HG03060 (cell line): Measurements from ENCODE around the gene BTN2A1.
"Not testable (repeated sequence)": the region's sequence is repeated elsewhere in the genome, so short reads cannot be mapped to it uniquely, and the experiment has no call there.

ENCODE experiments used
- ATAC-seq: cut with Tn5 transposase; IDR thresholded peaks from one replicate; pipeline ENCODE4 v1.9.1; 2021; ENCODE audit warnings: low read depth, moderate number of reproducible peaks; ENCODE audit not compliant: unreplicated experiment

Gene BTN2A1

GRCh38 chr6:26431258-26432172, 26.2 kb upstream of the BTN2A1 start:
- no peak for ATAC-seq

GRCh38 chr6:26432627-26433201, 25.0 kb upstream of the BTN2A1 start:
- ATAC-seq: no peak

GRCh38 chr6:26433680-26434079, 24.1 kb upstream of the BTN2A1 start:
- ATAC-seq: not testable (repeated sequence)

GRCh38 chr6:26436018-26436417, 21.7 kb upstream of the BTN2A1 start:
- no peak for ATAC-seq

- no peak for ATAC-seq
Measured at GRCh38 chr6:26437550-26437949, 20.2 kb upstream of the BTN2A1 start.

GRCh38 chr6:26438000-26438399, 19.8 kb upstream of the BTN2A1 start:
- ATAC-seq: no peak

GRCh38 chr6:26439151-26440125, 18.3 kb upstream of the BTN2A1 start:
- ATAC-seq: no peak

GRCh38 chr6:26440977-26441358, 16.8 kb upstream of the BTN2A1 start:
- no peak for ATAC-seq

- no peak for ATAC-seq
Measured at GRCh38 chr6:26441977-26442376, 15.8 kb upstream of the BTN2A1 start.

GRCh38 chr6:26445934-26446667, 11.7 kb upstream of the BTN2A1 start:
- ATAC-seq: peak; percentile 56

GRCh38 chr6:26447257-26447656, 10.5 kb upstream of the BTN2A1 start:
- no peak for ATAC-seq

GRCh38 chr6:26450240-26450639, 7.5 kb upstream of the BTN2A1 start:
- no peak for ATAC-seq

- no peak for ATAC-seq
Measured at GRCh38 chr6:26452631-26453235, 5.0 kb upstream of the BTN2A1 start.

- no peak for ATAC-seq
Measured at GRCh38 chr6:26454631-26455030, 3.1 kb upstream of the BTN2A1 start.

- ATAC-seq: no peak
Measured at GRCh38 chr6:26455357-26455970, 2.3 kb upstream of the BTN2A1 start.

GRCh38 chr6:26457264-26457805, 420 bp upstream of the BTN2A1 start:
- peak; percentile 12 for ATAC-seq

- no peak for ATAC-seq
Measured at GRCh38 chr6:26459023-26459810, 1.5 kb downstream of the BTN2A1 start.

GRCh38 chr6:26461353-26461752, 3.6 kb downstream of the BTN2A1 start:
- ATAC-seq: not testable (repeated sequence)
